WERI-Rb-1 (cell line): ENCODE results near the gene USP32.
"Not testable (repeated sequence)": the region's sequence is repeated elsewhere in the genome, so short reads cannot be mapped to it uniquely, and the experiment has no call there.

Experiments
- DNase-seq: peaks from one replicate; pipeline ENCODE4 v3.0.0-alpha.2; 2020
- H3K27ac ChIP-seq: fragments of 250-450 bp; sonication (Bioruptor Pico); 2 replicates; pipeline ENCODE4 v1.5.1; 2020; ENCODE audit warnings: mild to moderate bottlenecking, moderate library complexity
- H3K27me3 ChIP-seq: fragments of 250-450 bp; sonication (Bioruptor Pico); 2 replicates; pipeline ENCODE4 v1.5.1; 2021; ENCODE audit warnings: mild to moderate bottlenecking, low read depth, moderate library complexity; ENCODE audit not compliant: insufficient read depth, severe bottlenecking
- H3K36me3 ChIP-seq: fragments of 250-450 bp; sonication (Bioruptor Pico); 2 replicates; pipeline ENCODE4 v1.5.1; 2020; ENCODE audit warnings: mild to moderate bottlenecking, moderate library complexity
- H3K4me3 ChIP-seq: 2 replicates; pipeline ENCODE4 v1.5.1; 2011; ENCODE audit warnings: low read depth, mild to moderate bottlenecking, control low read depth, low read length
- H3K9me3 ChIP-seq: fragments of 250-450 bp; sonication (Bioruptor Pico); 2 replicates; pipeline ENCODE4 v1.5.1; 2021; ENCODE audit warnings: mild to moderate bottlenecking, moderate library complexity; ENCODE audit not compliant: severe bottlenecking
- CTCF ChIP-seq: IDR thresholded peaks from 2 replicates; pipeline ENCODE4 v1.5.1; 2011; ENCODE audit warnings: low read depth, mild to moderate bottlenecking, control low read depth, inconsistent platforms, low read length

The USP32 gene

GRCh38 chr17:60426596-60426995 lies 34.7 kb upstream of the USP32 start:
- no peak for TF ChIP-seq CTCF
- no peaks in the 10 kb centered on the region for H3K9me3 ChIP-seq
- no peaks in the 10 kb centered on the region for H3K36me3 ChIP-seq
- no peak overlapping the region for H3K27ac ChIP-seq
- no peaks in the 10 kb centered on the region for H3K27me3 ChIP-seq
- H3K4me3 ChIP-seq = no peak overlapping the region
- DNase-seq = no peak

GRCh38 chr17:60425626-60426025 lies 33.7 kb upstream of the USP32 start:
- H3K9me3 ChIP-seq = no peaks in the 10 kb centered on the region
- no peak for TF ChIP-seq CTCF
- DNase-seq = no peak
- H3K4me3 ChIP-seq = no peak overlapping the region
- no peaks in the 10 kb centered on the region for H3K27me3 ChIP-seq
- no peak overlapping the region for H3K27ac ChIP-seq
- H3K36me3 ChIP-seq = no peaks in the 10 kb centered on the region

GRCh38 chr17:60423865-60424264 lies 31.9 kb upstream of the USP32 start:
- Histone ChIP-seq H3K27ac (no peak overlapping the region), H3K36me3 (no peaks in the 10 kb centered on the region), H3K4me3 (no peak overlapping the region), H3K27me3 (no peaks in the 10 kb centered on the region), H3K9me3 (peaks cover 2% of the 10 kb centered on the region)
- no peak for TF ChIP-seq CTCF
- no peak for DNase-seq

- no peaks in the 10 kb centered on the region for H3K27me3 ChIP-seq
- H3K36me3 ChIP-seq = no peaks in the 10 kb centered on the region
- DNase-seq = no peak
- no peak for TF ChIP-seq CTCF
- H3K27ac ChIP-seq = 0 out of 2 replicates have a peak within 1 kb of the TSS, but pooled peaks have one; percentile 20
- peaks cover 2% of the 10 kb centered on the region for H3K9me3 ChIP-seq
- peak within 1 kb of the TSS; percentile 39 for H3K4me3 ChIP-seq
These were observed 30.3 kb upstream of the USP32 start, which contains the start of gene CHCT1 for GRCh38 chr17:60422162-60422665. TSS of gene CHCT1 (plus strand) at chr17:60422489. CDS start at chr17:60422593, 104 bp downstream.

- H3K36me3 ChIP-seq = no peaks in the 10 kb centered on the region
- peak overlapping the region; percentile 39 for H3K4me3 ChIP-seq
- H3K9me3 ChIP-seq = peaks cover 2% of the 10 kb centered on the region
- peak; percentile 65 for TF ChIP-seq CTCF
- no peaks in the 10 kb centered on the region for H3K27me3 ChIP-seq
- DNase-seq = peak; percentile 65
- H3K27ac ChIP-seq = 0 out of 2 replicates have a peak overlapping the region, but pooled peaks have one; percentile 20
These were observed 29.6 kb upstream of the USP32 start for GRCh38 chr17:60421273-60422161.

- not testable (repeated sequence) for H3K9me3 ChIP-seq, H3K36me3 ChIP-seq, DNase-seq, H3K27me3 ChIP-seq, H3K27ac ChIP-seq, H3K4me3 ChIP-seq
These were observed 27.9 kb upstream of the USP32 start for GRCh38 chr17:60419875-60420274.

GRCh38 chr17:60419003-60419402 lies 27.1 kb upstream of the USP32 start:
- H3K27me3 ChIP-seq, H3K27ac ChIP-seq, DNase-seq, H3K9me3 ChIP-seq, H3K36me3 ChIP-seq, H3K4me3 ChIP-seq: not testable (repeated sequence)
